GM12878 (cell line): ENCODE data around the gene AP5Z1. TPM values are rescaled to one million over a fixed set of nuclear protein-coding genes. Genes with fewer than 3 reads are reported as not detected.

Experiments
- ATAC-seq: fragments of 200-7000 bp; cut with Tn5 transposase; 3 replicates; pipeline ENCODE4 v1.9.1; 2020; ENCODE audit warnings: mild to moderate bottlenecking, moderate library complexity
- BruUV-seq: library from RNA; stranded (reverse); fragments of 400-500 nt; replicated peaks from 2 replicates; lab custom pipeline; 2021; lab: Mats Ljungman, UMichigan
- CTCF ChIA-PET: fragments of 300-600 bp; sonication (Branson Sonifier 250); formaldehyde crosslinking; extraction: SDS; loops from one replicate; lab custom pipeline; 2021; ENCODE audit warnings: inconsistent platforms; lab: Yijun Ruan, JAX
- POLR2A ChIA-PET: fragments of 350-600 bp; formaldehyde crosslinking; extraction: SDS; loops from one replicate; lab custom pipeline; 2021; ENCODE audit warnings: inconsistent platforms; lab: Charles Lee
- RAD21 ChIA-PET: fragments of 300-600 bp; sonication (Branson Sonifier 250); formaldehyde crosslinking; loops from one replicate; lab custom pipeline; 2023; ENCODE audit warnings: antibody characterized with exemption; ENCODE audit not compliant: unreplicated experiment; lab: Charles Lee
- SMC1A ChIA-PET: fragments of 300-600 bp; sonication (Branson Sonifier 250); formaldehyde crosslinking; loops from one replicate; lab custom pipeline; 2023; ENCODE audit not compliant: unreplicated experiment, uncharacterized antibody; lab: Charles Lee
- DNase-seq: peaks from one replicate; pipeline ENCODE4 v3.0.0-alpha.2; 2011; ENCODE audit warnings: low read depth, low spot score
- FAIRE-seq: peaks from 3 replicates; lab custom pipeline; 2011; peaks lifted over from hg19 to GRCh38; lab: Jason Lieb, UNC
- H2AFZ ChIP-seq: 2 replicates; pipeline ENCODE4 v1.6.0; 2011; ENCODE audit warnings: low read depth, low read length, control low read depth; ENCODE audit not compliant: control insufficient read depth
- H3K27ac ChIP-seq: 2 replicates; pipeline ENCODE4 v1.5.1; 2011; ENCODE audit warnings: control low read depth; ENCODE audit not compliant: control insufficient read depth, insufficient read depth
- H3K27me3 ChIP-seq, 2 experiments: replicated peaks in 1 of 2; 2 replicates each; pipeline versions ENCODE4 v1.6.0 to v1.6.1; 2011; ENCODE audit warnings: low read length in 1 of 2; ENCODE audit not compliant: control insufficient read depth in 2 of 2, insufficient read depth in 2 of 2
- H3K36me3 ChIP-seq, 2 experiments: 2 replicates each; pipeline ENCODE4 v1.5.1; 2011; ENCODE audit warnings: low read length in 1 of 2; ENCODE audit not compliant: control insufficient read depth in 2 of 2, insufficient read depth in 2 of 2
- H3K4me1 ChIP-seq: 2 replicates; pipeline ENCODE4 v1.6.1; 2011; ENCODE audit warnings: mild to moderate bottlenecking, low read length, moderate library complexity, mixed read lengths; ENCODE audit not compliant: control insufficient read depth, insufficient read depth
- H3K4me2 ChIP-seq: 2 replicates; pipeline ENCODE4 v1.6.0; 2011; ENCODE audit warnings: control low read depth; ENCODE audit not compliant: control insufficient read depth, insufficient read depth
- H3K4me3 ChIP-seq: fragments of 200-600 bp; sonication (generic); 2 replicates; pipeline ENCODE4 v1.5.1; 2016
- H3K79me2 ChIP-seq: 2 replicates; pipeline ENCODE4 v1.6.0; 2011; ENCODE audit warnings: low read length; ENCODE audit not compliant: control insufficient read depth, insufficient read depth
- H3K9ac ChIP-seq: 2 replicates; pipeline ENCODE4 v1.8.0; 2011; ENCODE audit warnings: low read length, control low read depth, mixed read lengths; ENCODE audit not compliant: control insufficient read depth, insufficient read depth
- H3K9me3 ChIP-seq: replicated peaks from 3 replicates; pipeline ENCODE4 v1.5.1; 2011; ENCODE audit warnings: mild to moderate bottlenecking, low read length; ENCODE audit not compliant: control insufficient read depth, insufficient read depth
- H4K20me1 ChIP-seq: 2 replicates; pipeline ENCODE4 v1.6.0; 2011; ENCODE audit not compliant: control insufficient read depth, insufficient read depth
- BCL3 ChIP-seq: IDR thresholded peaks from 2 replicates; pipeline ENCODE4 v1.6.1; 2011; ENCODE audit warnings: borderline replicate concordance, low read depth, mild to moderate bottlenecking, moderate library complexity, low read length; ENCODE audit not compliant: insufficient read depth, poor library complexity, severe bottlenecking
- CHD4 ChIP-seq: fragments of 200-600 bp; sonication (generic); IDR thresholded peaks from 2 replicates; pipeline ENCODE4 v1.6.1; 2016; ENCODE audit warnings: mild to moderate bottlenecking
- IKZF2 ChIP-seq, 2 experiments: fragments of 450-650 bp; IDR thresholded peaks; 2 replicates each; pipeline ENCODE4 v1.6.1; 2017; ENCODE audit warnings: mild to moderate bottlenecking in 2 of 2, moderate library complexity in 2 of 2
- IRF5 ChIP-seq: fragments of 450-650 bp; IDR thresholded peaks from 2 replicates; pipeline ENCODE4 v1.6.1; 2017; ENCODE audit warnings: borderline replicate concordance
- KAT2A ChIP-seq: conservative IDR thresholded peaks from 2 replicates; pipeline ENCODE4 v1.6.1; 2011; ENCODE audit warnings: low read depth, low read length; ENCODE audit not compliant: control insufficient read depth
- NBN ChIP-seq: fragments of 450-650 bp; IDR thresholded peaks from 2 replicates; pipeline ENCODE4 v1.6.1; 2016
- NFYB ChIP-seq: IDR thresholded peaks from 2 replicates; pipeline ENCODE4 v1.6.1; 2011; ENCODE audit warnings: low read depth, mild to moderate bottlenecking, low read length, improper control_type of control experiment, moderate library complexity; ENCODE audit not compliant: insufficient read depth
- NR2C1 ChIP-seq: fragments of 450-650 bp; IDR thresholded peaks from 2 replicates; pipeline ENCODE4 v1.6.1; 2017; ENCODE audit warnings: antibody characterized with exemption, mild to moderate bottlenecking, moderate library complexity
- PBX3 ChIP-seq: IDR thresholded peaks from 2 replicates; pipeline ENCODE4 v1.6.1; 2011; ENCODE audit warnings: mild to moderate bottlenecking, low read depth, low read length, moderate library complexity; ENCODE audit not compliant: insufficient replicate concordance
- REST ChIP-seq: IDR thresholded peaks from 2 replicates; pipeline ENCODE4 v1.6.1; 2012; ENCODE audit warnings: mild to moderate bottlenecking, low read depth, low read length
- SKIL ChIP-seq: fragments of 450-650 bp; IDR thresholded peaks from 2 replicates; pipeline ENCODE4 v1.6.1; 2017; ENCODE audit warnings: mild to moderate bottlenecking, low read depth, inconsistent platforms; ENCODE audit not compliant: poor library complexity, severe bottlenecking
- SMAD1 ChIP-seq: fragments of 450-650 bp; IDR thresholded peaks from 2 replicates; pipeline ENCODE4 v1.6.1; 2018; ENCODE audit warnings: mild to moderate bottlenecking, low read depth; ENCODE audit not compliant: partially characterized antibody
- SRF ChIP-seq, 2 experiments: IDR thresholded peaks; 2 replicates each; pipeline ENCODE4 v1.6.1; 2011; ENCODE audit warnings: low read depth in 2 of 2, low read length in 2 of 2, mild to moderate bottlenecking in 1 of 2, moderate library complexity in 1 of 2
- ZNF217 ChIP-seq: fragments of 450-650 bp; IDR thresholded peaks from 2 replicates; pipeline ENCODE4 v1.6.1; 2017; ENCODE audit warnings: antibody characterized with exemption, mild to moderate bottlenecking
- WGBS: methylation state at CpG from one replicate; pipeline ENCODE4 v1.1.6; 2016; ENCODE audit warnings: low lambda C conversion rate; ENCODE audit not compliant: insufficient replicate concordance, insufficient coverage; ENCODE audit errors: missing lambda C conversion rate; 5-methylcytosine and 5-hydroxymethylcytosine counted together
- in situ Hi-C: fragments of 300-500 bp; cut with MboI; formaldehyde crosslinking; loops from 9 replicates; pipeline ENCODE4 v1.14.3; 2018; ENCODE audit warnings: mixed read lengths
- intact Hi-C: fragments of 100-400 bp; cut with micrococcal nuclease; formaldehyde crosslinking; loops from one replicate; pipeline ENCODE4 v1.14.2; 2022; ENCODE audit not compliant: unreplicated experiment
- polyA plus RNA-seq, 11 experiments: library from polyadenylated mRNA; depleted of rRNA in 4 of 11; unstranded in 6 of 11; stranded (reverse) in 5 of 11; fragments of >200 nt; fragmentation: Nextera tagmentation in 4 of 11; fragmentation: Illumina TruSeq in 1 of 11; extraction: Ambion mirVana in 4 of 11; extraction: Trizol in 1 of 11; gene quantifications; 1 replicate in 1 of 11; 2 replicates in 10 of 11; pipeline versions ENCODE4 v1.2.1 to v1.2.3, GENCODE V29; 2011 to 2016; ENCODE audit warnings: inconsistent platforms in 2 of 11, missing spikeins in 2 of 11, low read depth in 1 of 11
- total RNA-seq, 4 experiments: library from RNA; depleted of rRNA in 3 of 4; stranded (reverse); fragments of >200 nt in 3 of 4; fragmentation: Illumina TruSeq in 1 of 4; extraction: Trizol in 1 of 4; gene quantifications; 2 replicates each; pipeline versions ENCODE4 v1.2.1 to v1.2.3, GENCODE V29; 2013 to 2021

AP5Z1 gene
- total and polyA plus RNA-seq, 10 of the 15 experiments (the other 5 are each of a cell fraction or from before 2014, with no cell fraction given): 0.37 to 43.4 (median 19.4) TPM

GRCh38 chr7:4817178-4817901 lies 41.9 kb downstream of the AP5Z1 start:
- RAD21 ChIA-PET: no interaction called here
- no peaks in the 10 kb centered on the region for H3K27me3 ChIP-seq
- TF ChIP-seq ZNF217: no peak
- no peak for TF ChIP-seq IKZF2 (IDR thresholded peaks at IDR 0.05)
- no peak for TF ChIP-seq NR2C1
- TF ChIP-seq KAT2A: no peak
- TF ChIP-seq REST: no peak
- no peak for TF ChIP-seq BCL3
- no peak for TF ChIP-seq PBX3
- no peak for TF ChIP-seq NBN
- no peak for TF ChIP-seq SRF (IDR thresholded peaks at IDR 0.05; ENCODE audit: low read depth in 2 of 2, low read length in 2 of 2)
- no peak for TF ChIP-seq SMAD1
- no peak for TF ChIP-seq CHD4
- TF ChIP-seq SKIL: no peak
- no peak for TF ChIP-seq NFYB
- TF ChIP-seq IRF5: no peak

More at GRCh38 chr7:4817178-4817901, 41.9 kb downstream of the AP5Z1 start:
- Histone ChIP-seq H3K79me2 (no peaks in the 10 kb centered on the region), H3K4me2 (no peak overlapping the region), H2AFZ (no peak overlapping the region), H3K36me3 (no peaks in the 10 kb centered on the region), H3K4me1 (no peaks in the 10 kb centered on the region), H4K20me1 (no peaks in the 10 kb centered on the region), H3K9ac (no peak overlapping the region), H3K4me3 (no peak overlapping the region), H3K9me3 (no peaks in the 10 kb centered on the region; the same call in 2 of the 3 replicates), H3K27ac (no peak overlapping the region)
- no peak for DNase-seq
- no peak for FAIRE-seq
- POLR2A ChIA-PET: no interaction called here
- intact Hi-C loops (no loop called here), in situ Hi-C loops (no loop called here)
- CTCF ChIA-PET: no interaction called here
- BruUV-seq: no TSS peak
- SMC1A ChIA-PET: no interaction called here
- WGBS: 70% methylated on average over 37 of the region's 38 CpGs
- no peak for ATAC-seq
